Adipose tissue (tissue), 3 donors: ENCODE results near the gene NADSYN1. TPM values are rescaled to one million over a fixed set of nuclear protein-coding genes. Genes with fewer than 3 reads are reported as not detected.
"Not testable (repeated sequence)": the region's sequence is repeated elsewhere in the genome, so short reads cannot be mapped to it uniquely, and the experiment has no call there.

Experiments used
- H3K27ac ChIP-seq: one replicate; pipeline ENCODE4 v1.5.1; 2013; ENCODE audit warnings: low read depth, low read length
- WGBS, 3 donors: extraction: QIAGEN DNeasy Blood & Tissue Kit; methylation state at CpG; one replicate each; pipeline ENCODE4 v1.1.7; 2013; 5-methylcytosine and 5-hydroxymethylcytosine counted together
- polyA plus RNA-seq, 3 donors: library from polyadenylated mRNA; stranded (reverse); fragments of 200-250 nt; gene quantifications; one replicate each; pipeline ENCODE4 v1.2.3, GENCODE V29; 2013
- donor health status: healthy with polysubstance abuse.
- donor health status: Bipolar disorder and iron deficiency.
- donor health status: healthy.

NADSYN1 gene
- polyA plus RNA-seq = 10 to 100 TPM; 30.6 to 40.6 (median 35.9) TPM

DNA sequence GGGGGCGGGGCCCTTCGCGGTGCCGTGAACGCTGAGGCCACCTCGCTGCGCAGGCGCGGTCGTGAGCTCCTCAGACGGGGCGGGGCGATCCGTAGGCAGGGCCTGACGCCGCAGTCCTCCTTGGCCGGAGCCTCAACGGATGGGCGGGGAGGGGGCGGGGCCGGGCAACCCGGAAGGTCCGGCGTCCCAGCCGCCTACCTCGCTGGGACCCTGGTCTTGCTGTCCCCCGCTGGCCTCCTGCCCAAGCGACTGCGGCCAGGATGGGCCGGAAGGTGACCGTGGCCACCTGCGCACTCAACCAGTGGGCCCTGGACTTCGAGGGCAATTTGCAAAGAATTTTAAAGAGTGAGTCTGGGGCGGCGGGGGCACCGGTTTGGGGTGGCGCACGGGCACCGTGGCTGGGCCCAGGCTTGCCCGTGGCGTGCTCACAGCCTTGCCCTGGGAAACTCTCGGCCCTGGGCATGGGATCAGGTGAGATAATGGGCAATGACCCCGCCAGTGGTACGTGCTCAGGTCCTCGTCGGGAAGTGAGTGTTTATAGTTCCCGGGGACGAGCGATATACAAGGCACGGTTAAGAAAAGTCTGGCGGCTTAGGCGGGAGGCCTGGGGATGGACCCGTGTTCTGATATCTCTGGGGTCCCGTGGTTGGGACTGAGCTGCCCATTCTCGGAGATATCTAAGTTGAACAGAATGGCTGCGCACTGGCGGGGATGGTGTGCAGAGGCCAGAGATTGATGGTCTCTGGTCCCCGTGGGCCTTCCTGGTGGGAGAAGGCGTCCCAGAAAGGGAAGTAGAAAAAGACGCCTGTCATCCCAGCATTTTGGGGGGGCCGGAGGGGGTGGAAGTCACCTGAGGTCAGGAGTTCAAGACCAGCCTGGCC, at the start of gene NADSYN1:
Gene NADSYN1 (plus strand): TSS at position 167 of the 881 bp plus-strand sequence. CDS start 94 bp downstream, at position 261.
- WGBS, 3 donors = 1 to 2% (median 2%) methylated on average over 53 to 61 of the region's 61 CpGs
- peak within 1 kb of the TSS; percentile 19 for H3K27ac ChIP-seq

DNA sequence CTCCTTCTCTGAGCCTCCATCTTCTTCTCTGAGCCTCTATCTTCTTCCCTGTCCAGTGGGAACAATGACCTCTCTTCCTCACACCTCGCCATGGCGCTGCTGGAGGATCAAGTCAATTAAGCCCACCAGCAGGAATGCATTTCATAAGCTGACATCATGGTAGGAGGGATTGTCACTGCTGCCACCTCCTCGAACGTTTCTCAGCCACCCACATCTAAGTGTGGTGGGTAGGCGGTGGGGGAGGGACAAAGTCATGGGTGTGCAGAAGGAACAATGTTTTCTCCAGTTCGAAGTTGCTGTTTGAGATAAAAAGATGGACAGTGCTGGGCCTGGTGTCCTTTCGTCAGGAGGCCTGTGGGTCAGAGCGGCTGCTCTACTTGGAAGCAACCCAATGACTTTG, 48.8 kb upstream of the NADSYN1 start:
- 70 to 76% (median 72%) methylated on average over 8 of the region's 8 CpGs for WGBS, 3 donors
- H3K27ac ChIP-seq = no peak overlapping the region

DNA sequence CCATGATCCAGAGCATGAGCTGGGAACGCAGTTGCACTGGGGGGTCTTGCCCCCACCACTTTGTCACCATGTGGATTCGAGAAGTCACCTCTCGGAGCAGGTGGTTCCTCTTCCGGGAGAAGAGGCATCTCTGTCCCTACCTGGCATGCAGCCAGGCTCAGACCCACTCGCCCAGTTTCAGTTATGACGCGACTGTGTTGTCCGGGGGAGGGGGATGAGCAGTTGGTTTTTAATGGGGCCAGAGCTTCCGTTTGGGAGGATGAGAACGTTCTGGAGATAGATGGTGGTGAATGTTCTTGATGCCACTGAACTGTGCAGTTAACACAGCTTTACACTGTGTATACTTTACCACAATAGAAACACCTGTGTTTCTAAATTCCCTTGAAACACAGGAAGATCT, 46.3 kb upstream of the NADSYN1 start:
- 50 to 60% (median 58%) methylated on average over 10 of the region's 10 CpGs for WGBS, 3 donors
- no peak overlapping the region for H3K27ac ChIP-seq

DNA sequence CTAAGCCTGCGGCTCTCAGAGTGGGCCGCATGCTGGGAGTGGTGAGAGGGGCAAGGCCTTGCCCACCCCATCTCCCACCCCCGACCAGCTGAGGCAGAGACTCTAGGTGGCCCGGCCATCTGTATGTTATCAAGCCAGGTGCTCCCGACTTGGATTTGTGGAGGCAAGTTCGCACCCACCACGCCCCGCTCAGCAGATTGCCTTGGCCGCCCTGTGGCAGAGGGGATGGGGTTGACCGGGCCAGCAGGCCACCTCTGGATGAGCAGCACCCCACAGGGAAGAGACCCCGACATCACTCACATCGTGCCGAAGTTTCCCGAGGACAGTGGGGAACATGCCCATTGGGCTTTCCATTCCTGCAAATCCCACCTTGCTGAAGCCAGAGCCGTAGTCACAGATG, 45.6 kb upstream of the NADSYN1 start:
- no peak overlapping the region for H3K27ac ChIP-seq
- WGBS, 3 donors = 85 to 91% (median 86%) methylated on average over 15 of the region's 15 CpGs

DNA sequence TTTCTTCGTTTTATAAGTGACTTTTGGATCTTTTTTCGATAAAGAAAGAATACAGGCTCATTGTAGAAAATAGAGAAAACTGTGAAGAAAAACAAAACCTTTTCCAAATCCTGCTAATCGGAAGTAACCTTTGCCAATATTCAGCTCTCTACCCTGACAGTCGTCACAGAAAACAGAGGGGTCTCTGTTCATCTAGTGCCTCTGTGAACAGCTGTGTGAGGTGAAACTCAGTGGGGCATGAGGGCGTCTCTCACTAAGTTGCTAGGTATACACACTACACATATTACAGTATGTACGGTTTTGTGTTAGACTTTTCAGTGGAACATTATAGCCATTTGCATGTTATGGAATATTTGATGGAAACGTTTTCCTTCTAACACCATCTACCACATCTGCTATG, 44.2 kb upstream of the NADSYN1 start:
- H3K27ac ChIP-seq = no peak overlapping the region
- WGBS, 3 donors = 69 to 82% (median 79%) methylated on average over 7 of the region's 7 CpGs

DNA sequence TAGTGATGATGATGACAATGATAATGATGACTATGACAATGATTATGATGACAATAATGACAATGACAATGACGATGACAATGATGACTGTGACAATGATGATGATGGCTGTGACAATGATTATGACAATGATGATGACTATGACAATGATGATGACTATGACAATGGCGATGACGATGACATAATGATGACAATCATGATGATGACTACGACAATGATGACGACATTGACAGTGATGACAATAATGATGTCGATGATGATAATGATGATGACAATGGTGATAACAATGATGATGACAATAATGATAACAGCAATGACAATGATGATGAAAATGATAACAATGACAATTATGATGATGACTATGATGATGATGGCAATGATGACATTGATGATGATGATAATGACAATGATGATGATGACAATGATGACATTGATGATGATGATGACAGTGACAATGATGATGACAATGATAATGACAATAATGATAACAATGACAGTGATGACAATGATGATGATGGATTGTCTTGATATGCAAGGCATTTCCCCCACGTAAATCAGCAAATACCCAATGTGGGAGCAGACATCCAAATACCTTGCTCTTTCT, 42.5 kb upstream of the NADSYN1 start:
- WGBS, 3 donors = 75 to 88% (median 78%) methylated on average over 7 of the region's 7 CpGs
- H3K27ac ChIP-seq = no peak overlapping the region

DNA sequence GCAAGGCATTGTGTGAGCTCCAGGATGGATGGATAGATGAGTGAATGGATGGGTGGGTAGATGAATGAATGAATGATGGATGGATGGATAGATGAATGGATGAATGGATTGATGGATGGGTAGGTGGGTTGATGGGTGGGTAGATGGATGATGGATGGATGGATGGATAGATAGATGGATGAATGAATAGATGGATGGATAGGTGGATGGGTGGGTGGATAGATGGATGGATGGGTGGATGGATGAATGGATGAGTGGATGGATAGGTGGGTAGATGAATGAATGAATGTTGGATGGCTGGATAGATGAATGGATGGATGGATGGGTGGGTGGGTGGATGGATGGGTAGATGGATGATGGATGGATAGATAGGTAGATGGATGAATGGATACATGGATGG, 38.4 kb upstream of the NADSYN1 start:
- no peak overlapping the region for H3K27ac ChIP-seq

DNA sequence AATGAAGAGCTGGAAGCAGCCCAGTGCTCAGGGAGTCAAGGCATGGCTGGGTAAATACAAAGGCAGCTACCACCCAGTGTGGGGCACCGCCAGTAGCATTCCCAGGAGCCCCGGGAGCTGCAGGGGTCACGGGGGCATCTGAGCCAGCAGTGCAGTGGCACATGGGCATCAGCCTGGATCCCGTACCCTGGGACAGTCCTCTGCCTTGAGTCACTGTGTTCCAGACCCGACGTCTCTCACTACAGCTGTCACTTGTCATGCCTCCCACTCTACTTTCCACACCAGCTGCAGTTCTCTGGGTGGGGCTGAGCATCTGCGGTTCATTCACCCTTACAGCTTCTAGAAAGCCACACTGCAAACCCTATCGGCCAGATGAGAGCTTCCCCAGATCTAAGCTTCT, 34.4 kb upstream of the NADSYN1 start:
- no peak overlapping the region for H3K27ac ChIP-seq
- whole genome bisulfite sequencing, 3 donors = 71 to 79% (median 75%) methylated on average over 8 of the region's 8 CpGs

DNA sequence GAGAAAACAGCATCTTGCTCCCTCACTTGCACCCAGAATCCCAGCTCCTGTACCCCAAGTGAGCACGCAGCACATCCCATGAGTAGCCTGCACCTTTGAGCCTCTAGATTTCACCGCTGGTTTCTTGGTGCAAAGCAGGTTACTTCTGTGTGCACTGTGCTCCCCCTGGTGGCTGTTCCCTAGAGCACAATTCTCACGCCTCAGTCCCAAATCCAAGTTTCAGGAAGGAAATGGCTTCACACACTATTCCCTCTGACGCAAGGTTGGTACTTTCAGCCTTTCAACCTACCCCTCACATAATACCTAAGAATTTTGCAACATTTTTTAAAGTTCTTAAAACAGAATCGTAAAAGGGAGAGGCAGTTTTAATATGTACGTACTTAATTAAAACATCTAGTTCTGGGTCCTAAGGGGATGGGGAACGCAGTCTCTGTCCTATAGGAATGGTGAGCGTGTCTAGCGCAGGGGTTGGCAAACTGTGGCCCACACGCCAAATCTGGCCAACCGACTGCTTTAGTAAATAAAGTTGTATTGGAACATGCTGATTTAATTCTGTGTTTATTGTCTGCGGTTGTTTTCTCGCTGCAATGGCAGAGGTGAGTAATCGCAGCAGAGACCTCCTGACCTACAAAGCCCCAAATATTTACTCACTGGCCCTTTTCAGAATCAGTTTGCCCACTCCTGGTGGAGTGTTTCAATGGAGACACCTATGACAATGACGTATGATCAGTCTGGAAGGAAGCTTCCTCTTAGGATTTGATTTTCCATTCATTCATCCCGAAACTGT, 32.4 kb upstream of the NADSYN1 start:
- 66 to 68% (median 67%) methylated on average over 16 of the region's 16 CpGs for WGBS, 3 donors
- no peak overlapping the region for H3K27ac ChIP-seq

DNA sequence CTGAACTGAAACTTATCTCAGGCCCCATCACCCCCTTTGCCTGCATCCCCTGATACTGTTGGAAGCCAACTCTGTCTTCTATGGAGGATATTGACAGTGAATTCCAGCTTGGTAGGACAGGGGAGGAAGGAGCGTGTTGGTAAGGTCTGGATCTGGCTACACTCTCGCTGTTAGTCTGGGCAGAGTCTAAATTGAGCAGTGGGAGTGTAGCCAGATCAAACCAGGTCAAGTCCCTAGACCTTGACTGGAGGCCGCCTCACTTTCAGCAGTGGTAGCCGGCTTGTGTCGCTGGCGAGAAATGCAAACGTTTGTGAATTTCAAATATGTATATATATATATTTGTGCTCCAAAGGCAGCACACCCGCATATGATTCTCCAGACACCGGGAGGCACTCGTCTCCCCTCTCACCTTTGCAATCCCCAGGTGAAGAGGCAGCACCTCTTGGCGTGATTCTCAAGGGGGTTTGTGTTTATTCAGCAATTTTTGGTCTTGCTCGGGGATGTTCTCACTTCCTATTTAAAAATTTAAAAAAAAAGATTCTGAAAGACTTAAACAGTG, 31.5 kb upstream of the NADSYN1 start:
- 60 to 87% (median 82%) methylated on average over 12 of the region's 12 CpGs for WGBS, 3 donors
- no peak overlapping the region for H3K27ac ChIP-seq

DNA sequence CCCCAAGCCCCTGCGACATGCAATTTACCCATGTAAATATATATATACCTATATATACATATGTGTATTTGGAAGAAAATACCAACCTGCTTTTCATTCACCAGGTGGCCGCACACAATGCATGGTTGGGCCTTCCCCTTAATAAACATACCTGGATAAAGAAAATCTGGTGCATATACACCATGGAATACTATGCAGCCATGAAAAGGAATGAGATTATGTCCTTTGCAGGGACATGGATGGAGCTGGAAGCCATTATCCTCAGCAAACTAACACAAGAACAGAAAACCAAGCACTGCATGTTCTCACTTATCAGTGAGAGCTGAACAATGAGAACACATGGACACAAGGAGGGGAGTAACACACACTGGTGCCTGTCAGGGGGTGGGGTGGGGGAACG, 30.7 kb upstream of the NADSYN1 start:
- WGBS, 3 donors = 90 to 97% (median 94%) methylated on average over 3 of the region's 3 CpGs
- H3K27ac ChIP-seq = not testable (repeated sequence)

DNA sequence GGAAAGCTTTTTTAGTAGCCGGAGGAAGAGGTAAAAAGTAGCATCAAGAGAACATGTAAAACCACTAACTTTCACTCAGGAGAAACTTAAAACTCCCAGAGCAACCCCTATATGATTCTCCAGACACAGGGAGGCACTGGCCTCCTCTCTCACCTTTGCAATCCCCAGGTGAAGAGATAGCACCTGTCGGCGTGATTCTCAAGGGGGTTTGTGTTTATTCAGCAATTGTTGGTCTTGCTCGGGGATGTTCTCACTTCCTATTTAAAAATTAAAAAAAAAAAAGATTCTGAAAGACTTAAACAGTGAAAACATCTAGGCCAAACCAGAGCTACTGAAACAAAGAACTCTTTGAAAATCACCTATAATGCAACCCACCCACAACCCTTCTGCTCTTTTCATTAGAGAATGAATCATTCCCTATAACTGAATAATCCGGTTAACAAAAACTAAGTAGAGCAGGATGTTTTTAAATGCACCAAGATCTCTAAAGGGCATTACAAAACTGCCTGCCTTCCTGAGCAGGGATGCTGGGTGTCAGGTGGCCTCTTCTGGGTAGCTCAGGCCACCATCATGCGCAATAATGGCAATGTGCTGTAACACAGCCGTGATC, 29.7 kb upstream of the NADSYN1 start:
- no peak overlapping the region for H3K27ac ChIP-seq
- 65 to 73% (median 66%) methylated on average over 7 of the region's 7 CpGs for WGBS, 3 donors

DNA sequence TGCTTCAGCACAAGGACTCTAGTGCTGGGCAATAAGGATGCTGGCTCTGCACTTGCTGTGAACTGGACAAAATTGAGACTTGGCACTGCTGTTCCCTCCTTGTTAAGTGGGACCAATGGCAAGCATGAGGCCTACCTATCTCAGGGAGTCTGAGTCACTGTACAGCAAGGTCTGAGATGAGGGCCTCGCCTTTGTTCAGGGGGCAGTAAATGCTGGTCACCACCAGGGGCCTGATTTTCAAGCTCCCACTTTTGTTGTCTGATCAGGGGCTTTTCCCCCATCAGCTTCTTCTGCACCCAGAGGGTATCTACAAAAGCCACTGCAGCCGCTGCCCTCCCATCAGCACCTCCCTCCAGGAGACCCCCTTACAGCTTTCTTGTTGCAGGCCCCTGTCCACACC, 27.6 kb upstream of the NADSYN1 start:
- 89 to 98% (median 90%) methylated on average over 2 of the region's 2 CpGs for WGBS, 3 donors
- H3K27ac ChIP-seq = no peak overlapping the region

DNA sequence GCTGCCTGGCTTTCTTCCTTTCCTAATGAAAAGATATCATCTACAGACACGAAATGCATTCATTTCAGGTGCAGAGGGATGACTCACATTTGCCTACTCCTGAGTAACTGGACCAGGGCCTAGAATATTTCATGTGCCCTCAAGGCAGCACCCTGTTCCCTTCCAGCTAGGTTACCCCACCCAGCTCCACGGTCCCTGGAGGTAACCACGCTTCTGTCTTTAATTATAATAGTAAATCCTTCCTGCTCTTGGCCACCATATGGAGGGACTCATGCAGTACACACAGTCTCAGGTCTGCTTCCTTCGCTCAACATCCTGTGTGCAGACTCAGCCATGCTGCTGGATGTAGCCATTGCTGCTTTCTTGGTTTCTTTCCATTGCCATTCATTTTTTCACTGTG, 27.1 kb upstream of the NADSYN1 start:
- 65 to 79% (median 73%) methylated on average over 4 of the region's 4 CpGs for WGBS, 3 donors
- H3K27ac ChIP-seq = no peak overlapping the region

DNA sequence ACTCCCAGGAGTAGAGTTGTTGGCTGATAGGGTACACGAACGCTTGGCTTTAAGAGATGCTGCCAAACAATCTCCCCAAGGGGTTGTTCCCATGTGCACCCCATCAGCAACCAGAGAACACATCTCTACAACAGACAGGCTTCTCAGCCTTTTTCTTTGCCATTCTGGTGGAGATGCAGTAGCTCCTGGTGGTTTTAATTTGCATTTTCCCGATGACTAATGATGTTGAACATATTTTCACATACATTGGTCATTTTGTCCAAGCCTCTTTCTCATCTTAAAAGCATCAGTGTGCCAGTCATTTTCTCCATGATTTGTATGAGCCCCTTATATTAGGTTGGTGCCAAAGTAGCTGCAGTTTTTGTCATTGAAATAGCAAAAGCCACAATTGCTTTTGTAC, 26.6 kb upstream of the NADSYN1 start:
- H3K27ac ChIP-seq = no peak overlapping the region

DNA sequence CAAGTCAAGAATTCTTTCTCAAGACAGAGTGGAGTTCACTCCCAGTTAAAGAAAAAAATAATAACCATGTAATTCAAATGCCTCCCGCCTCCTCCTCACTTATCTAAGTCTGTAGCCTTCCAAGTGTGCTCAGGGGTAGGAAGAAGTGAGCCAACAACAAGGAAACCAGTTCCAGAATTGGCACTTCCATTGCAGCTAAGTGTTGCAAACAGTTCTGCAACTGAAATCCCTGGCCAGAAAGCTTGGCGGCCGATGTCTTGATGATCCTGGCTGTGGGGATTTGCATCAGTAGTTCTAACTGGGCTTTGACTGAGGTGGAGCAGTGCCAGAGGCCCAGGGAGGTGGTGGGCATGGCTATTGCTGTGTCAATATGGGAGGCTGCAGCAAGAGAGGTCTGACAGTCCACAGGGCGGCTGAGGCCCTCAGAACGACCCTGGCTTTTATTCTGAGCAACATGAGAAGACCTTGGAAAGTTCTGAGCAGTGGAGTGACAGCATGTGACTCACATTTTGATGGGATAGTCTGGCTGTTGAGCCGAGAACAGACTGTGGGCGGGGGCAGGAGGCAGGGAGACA, 24.1 kb upstream of the NADSYN1 start:
- H3K27ac ChIP-seq = no peak overlapping the region

More for the DNA sequence above, 26.6 kb upstream of the NADSYN1 start:
- 79 to 91% (median 86%) methylated on average over 3 of the region's 3 CpGs for WGBS, 3 donors

DNA sequence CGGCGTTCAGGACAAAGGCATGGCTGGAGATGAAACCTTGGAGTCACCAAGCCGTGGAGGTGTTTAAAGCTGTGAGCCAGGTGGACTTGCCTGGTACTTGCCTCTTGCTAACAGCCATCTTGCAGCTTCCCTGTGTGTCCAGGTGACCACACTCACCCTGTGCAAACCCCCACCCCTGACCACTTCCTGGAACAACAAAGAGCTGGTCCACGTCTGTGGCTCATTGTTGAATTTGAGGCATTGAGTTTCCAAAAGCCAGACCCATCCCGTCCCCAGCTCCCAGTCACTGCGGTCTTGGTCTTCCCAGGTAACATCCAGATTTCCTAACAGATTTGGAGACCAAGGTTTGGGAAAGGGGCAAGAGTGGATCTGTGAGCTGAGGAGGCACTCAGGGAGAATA, 23.3 kb upstream of the NADSYN1 start:
- no peak overlapping the region for H3K27ac ChIP-seq
- 89 to 92% (median 89%) methylated on average over 6 of the region's 6 CpGs for WGBS, 3 donors

More for the DNA sequence above, 24.1 kb upstream of the NADSYN1 start:
- WGBS, 3 donors = 58 to 72% (median 59%) methylated on average over 7 of the region's 7 CpGs

DNA sequence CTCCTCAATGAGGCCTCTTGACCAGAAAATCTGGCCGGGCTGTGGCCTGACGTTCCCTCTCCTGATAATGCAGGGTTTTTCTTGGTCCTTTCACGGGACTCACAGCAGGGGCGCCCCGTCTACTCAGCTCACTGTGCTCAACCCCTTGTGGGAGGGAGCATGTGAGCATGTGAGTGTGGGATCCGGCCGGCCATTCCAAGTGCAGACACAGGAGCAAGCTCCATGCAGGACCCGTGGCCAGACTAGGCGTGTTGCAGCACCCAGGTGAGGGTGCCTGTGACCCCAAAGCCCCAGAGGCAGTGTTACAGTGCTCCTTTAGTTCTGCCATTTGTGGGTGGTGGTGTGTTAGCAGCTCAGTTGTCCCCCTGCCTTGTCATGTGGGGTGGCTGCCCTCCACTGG, 22.8 kb upstream of the NADSYN1 start:
- H3K27ac ChIP-seq = no peak overlapping the region
- WGBS, 3 donors = 92 to 97% (median 96%) methylated on average over 9 of the region's 9 CpGs
